HAP-1 (cell line): Measurements from ENCODE around the gene ZNF354B.
"Not testable (repeated sequence)": the region's sequence is repeated elsewhere in the genome, so short reads cannot be mapped to it uniquely, and the experiment has no call there.

Source experiments
- DNase-seq, 2 experiments: peaks; one replicate each; pipeline ENCODE4 v3.0.0-alpha.2; 2016 to 2020; ENCODE audit warnings: low spot score in 2 of 2
- H3K27me3 ChIP-seq: fragments of 250-450 bp; sonication (Bioruptor Pico); 2 replicates; pipeline ENCODE4 v1.5.1; 2020; ENCODE audit warnings: low read depth, mild to moderate bottlenecking, moderate library complexity
- H3K36me3 ChIP-seq: fragments of 250-450 bp; sonication (Bioruptor Pico); replicated peaks from 2 replicates; pipeline ENCODE4 v1.5.1; 2020; ENCODE audit warnings: mild to moderate bottlenecking
- H3K4me1 ChIP-seq: fragments of 250-450 bp; sonication (Bioruptor Pico); 2 replicates; pipeline ENCODE4 v1.5.1; 2020; ENCODE audit warnings: mild to moderate bottlenecking
- H3K4me3 ChIP-seq: fragments of 250-450 bp; sonication (Bioruptor Pico); 2 replicates; pipeline ENCODE4 v1.5.1; 2020; ENCODE audit warnings: mild to moderate bottlenecking, moderate library complexity
- H3K9me3 ChIP-seq: fragments of 250-450 bp; sonication (Bioruptor Pico); 2 replicates; pipeline ENCODE4 v1.5.1; 2020; ENCODE audit warnings: mild to moderate bottlenecking, moderate library complexity
- in situ Hi-C: fragments of 300-500 bp; cut with MboI; formaldehyde crosslinking; loops from 3 replicates; pipeline ENCODE4 v1.14.3; 2020; ENCODE audit warnings: low sequenced_read_pairs, inconsistent platforms, mixed read lengths

The ZNF354B gene

GRCh38 chr5:178851951-178852350, 7.8 kb upstream of the ZNF354B start:
- no peak for DNase-seq
- H3K36me3 ChIP-seq = no peaks in the 10 kb centered on the region
- in situ Hi-C loops = no loop called here

GRCh38 chr5:178854284-178854683, 5.5 kb upstream of the ZNF354B start:
- H3K27me3 ChIP-seq = no peaks in the 10 kb centered on the region
- no peak overlapping the region for H3K4me3 ChIP-seq
- H3K36me3 ChIP-seq = no peaks in the 10 kb centered on the region
- in situ Hi-C loops = no loop called here
- DNase-seq = no peak
- H3K4me1 ChIP-seq = no peaks in the 10 kb centered on the region
- no peaks in the 10 kb centered on the region for H3K9me3 ChIP-seq

More at GRCh38 chr5:178851951-178852350, 7.8 kb upstream of the ZNF354B start:
- H3K4me1 ChIP-seq = no peaks in the 10 kb centered on the region
- no peaks in the 10 kb centered on the region for H3K27me3 ChIP-seq
- H3K4me3 ChIP-seq = no peak overlapping the region
- no peaks in the 10 kb centered on the region for H3K9me3 ChIP-seq

GRCh38 chr5:178860615-178861014, 862 bp downstream of the ZNF354B start:
- DNase-seq, H3K4me1 ChIP-seq, H3K27me3 ChIP-seq, H3K9me3 ChIP-seq, in situ Hi-C loops: not testable (repeated sequence)
- peaks cover 32% of the 10 kb centered on the region for H3K36me3 ChIP-seq
- H3K4me3 ChIP-seq = peak overlapping the region; percentile 53

- in situ Hi-C loops = no loop called here
- H3K4me3 ChIP-seq = peak overlapping the region; percentile 14; the same call in 1 of the 2 replicates
- peaks cover 6% of the 10 kb centered on the region; the same call in 1 of the 2 replicates for H3K9me3 ChIP-seq
- DNase-seq = no peak
- no peaks in the 10 kb centered on the region for H3K27me3 ChIP-seq
- H3K4me1 ChIP-seq = peaks cover 4% of the 10 kb centered on the region
- peaks cover 41% of the 10 kb centered on the region for H3K36me3 ChIP-seq
These were observed 1.9 kb downstream of the ZNF354B start for GRCh38 chr5:178861627-178862026.

GRCh38 chr5:178866946-178867345, 7.2 kb downstream of the ZNF354B start:
- DNase-seq = no peak
- no peaks in the 10 kb centered on the region for H3K4me1 ChIP-seq
- H3K9me3 ChIP-seq = peaks cover 6% of the 10 kb centered on the region; the same call in 1 of the 2 replicates
- no peaks in the 10 kb centered on the region for H3K27me3 ChIP-seq
- in situ Hi-C loops = no loop called here
- no peak overlapping the region for H3K4me3 ChIP-seq
- H3K36me3 ChIP-seq = peaks cover 69% of the 10 kb centered on the region

GRCh38 chr5:178869577-178869976, 9.8 kb downstream of the ZNF354B start:
- Histone ChIP-seq H3K27me3 (no peaks in the 10 kb centered on the region), H3K36me3 (peaks cover 75% of the 10 kb centered on the region), H3K9me3 (peaks cover 21% of the 10 kb centered on the region), H3K4me3 (no peak overlapping the region), H3K4me1 (no peaks in the 10 kb centered on the region)
- DNase-seq = no peak
- in situ Hi-C loops = no loop called here

GRCh38 chr5:178870411-178870810, 10.7 kb downstream of the ZNF354B start:
- Histone ChIP-seq H3K36me3 (peaks cover 76% of the 10 kb centered on the region), H3K4me3 (no peak overlapping the region), H3K4me1 (no peaks in the 10 kb centered on the region), H3K27me3 (no peaks in the 10 kb centered on the region), H3K9me3 (peaks cover 24% of the 10 kb centered on the region)
- in situ Hi-C loops = no loop called here
- no peak for DNase-seq

GRCh38 chr5:178872302-178872701, 12.5 kb downstream of the ZNF354B start:
- H3K27me3 ChIP-seq = no peaks in the 10 kb centered on the region
- no peaks in the 10 kb centered on the region for H3K4me1 ChIP-seq
- H3K9me3 ChIP-seq = peaks cover 27% of the 10 kb centered on the region
- in situ Hi-C loops = no loop called here
- H3K36me3 ChIP-seq = peaks cover 79% of the 10 kb centered on the region
- H3K4me3 ChIP-seq = no peak overlapping the region
- no peak for DNase-seq

GRCh38 chr5:178883115-178883694, 23.5 kb downstream of the ZNF354B start:
- H3K4me1 ChIP-seq, H3K27me3 ChIP-seq, H3K4me3 ChIP-seq, in situ Hi-C loops, DNase-seq: not testable (repeated sequence)
- Histone ChIP-seq H3K36me3 (peaks cover 73% of the 10 kb centered on the region), H3K9me3 (peaks cover 30% of the 10 kb centered on the region)

- Histone ChIP-seq H3K4me3 (no peak overlapping the region), H3K4me1 (no peaks in the 10 kb centered on the region), H3K36me3 (peaks cover 76% of the 10 kb centered on the region), H3K27me3 (no peaks in the 10 kb centered on the region), H3K9me3 (peaks cover 32% of the 10 kb centered on the region)
- no peak for DNase-seq
- in situ Hi-C loops = no loop called here
These were observed 24.2 kb downstream of the ZNF354B start for GRCh38 chr5:178883815-178884430.

GRCh38 chr5:178895615-178896571, 36.1 kb downstream of the ZNF354B start, which contains the start of gene ZFP2:
Gene ZFP2 (plus strand): TSS chr5:178895913. CDS start chr5:178931314, 35,401 bp downstream.
- H3K4me1 ChIP-seq = no peaks in the 10 kb centered on the region
- in situ Hi-C loops = no loop called here
- no peak for DNase-seq

GRCh38 chr5:178899289-178899688, 39.5 kb downstream of the ZNF354B start:
- DNase-seq = no peak
- Histone ChIP-seq H3K4me3 (no peak overlapping the region), H3K9me3 (no peaks in the 10 kb centered on the region; the same call in 1 of the 2 replicates), H3K36me3 (no peaks in the 10 kb centered on the region), H3K27me3 (no peaks in the 10 kb centered on the region), H3K4me1 (no peaks in the 10 kb centered on the region)
- in situ Hi-C loops = no loop called here

More at GRCh38 chr5:178895615-178896571, 36.1 kb downstream of the ZNF354B start, which contains the start of gene ZFP2:
- Histone ChIP-seq H3K9me3 (no peaks in the 10 kb centered on the region; the same call in 1 of the 2 replicates), H3K36me3 (no peaks in the 10 kb centered on the region), H3K4me3 (no peak within 1 kb of the TSS), H3K27me3 (no peaks in the 10 kb centered on the region)

- in situ Hi-C loops = no loop called here
- Histone ChIP-seq H3K27me3 (no peaks in the 10 kb centered on the region), H3K4me1 (no peaks in the 10 kb centered on the region), H3K36me3 (no peaks in the 10 kb centered on the region), H3K4me3 (no peak overlapping the region), H3K9me3 (no peaks in the 10 kb centered on the region)
- no peak for DNase-seq
These were observed 43.1 kb downstream of the ZNF354B start for GRCh38 chr5:178902849-178903248.
